OCI-M2 (cell line): ENCODE measurements around the gene SLC16A8.

Source experiments
- DNase-seq: peaks from one replicate; lab custom pipeline; 2025; ENCODE audit not compliant: unreplicated experiment; lab: John Stamatoyannopoulos, UW

The SLC16A8 gene

GRCh38 chr22:38074181-38075104 lies 9.5 kb downstream of the SLC16A8 start:
- no peak for DNase-seq

- no peak for DNase-seq
These were observed 10.5 kb downstream of the SLC16A8 start for GRCh38 chr22:38073150-38074130.

- DNase-seq, result no peak
These were observed 11.4 kb downstream of the SLC16A8 start for GRCh38 chr22:38072322-38073149.

- no peak for DNase-seq
These were observed 12.3 kb downstream of the SLC16A8 start for GRCh38 chr22:38071421-38072321.

GRCh38 chr22:38070250-38070921 lies 13.6 kb downstream of the SLC16A8 start:
- DNase-seq, result no peak

GRCh38 chr22:38069372-38070249 lies 14.4 kb downstream of the SLC16A8 start:
- DNase-seq, result no peak

GRCh38 chr22:38068641-38069371 lies 15.2 kb downstream of the SLC16A8 start:
- no peak for DNase-seq

GRCh38 chr22:38067761-38068360 lies 16.1 kb downstream of the SLC16A8 start:
- no peak for DNase-seq

GRCh38 chr22:38067028-38067415 lies 17.0 kb downstream of the SLC16A8 start:
- no peak for DNase-seq

- no peak for DNase-seq
These were observed 17.5 kb downstream of the SLC16A8 start for GRCh38 chr22:38066381-38067027.

GRCh38 chr22:38065539-38065938 lies 18.4 kb downstream of the SLC16A8 start:
- no peak for DNase-seq

GRCh38 chr22:38062791-38063190 lies 21.2 kb downstream of the SLC16A8 start:
- DNase-seq, result no peak

- DNase-seq, result no peak
These were observed 26.8 kb downstream of the SLC16A8 start, which contains the start of gene PICK1 for GRCh38 chr22:38056969-38057891. PICK1 (plus strand) TSS chr22:38057404; CDS start chr22:38057810, 406 bp downstream.

- peak; percentile 36 for DNase-seq
These were observed 31.8 kb downstream of the SLC16A8 start for GRCh38 chr22:38051900-38052862.
